HG02884 (cell line): ENCODE measurements around the gene ARID1B.
A peak's percentile ranks its signal among the peaks of the same experiment; 100 is the strongest.

Source experiments
- ATAC-seq: cut with Tn5 transposase; IDR thresholded peaks from one replicate; pipeline ENCODE4 v1.9.1; 2021; ENCODE audit warnings: mild to moderate bottlenecking, moderate library complexity; ENCODE audit not compliant: unreplicated experiment

Gene ARID1B

DNA sequence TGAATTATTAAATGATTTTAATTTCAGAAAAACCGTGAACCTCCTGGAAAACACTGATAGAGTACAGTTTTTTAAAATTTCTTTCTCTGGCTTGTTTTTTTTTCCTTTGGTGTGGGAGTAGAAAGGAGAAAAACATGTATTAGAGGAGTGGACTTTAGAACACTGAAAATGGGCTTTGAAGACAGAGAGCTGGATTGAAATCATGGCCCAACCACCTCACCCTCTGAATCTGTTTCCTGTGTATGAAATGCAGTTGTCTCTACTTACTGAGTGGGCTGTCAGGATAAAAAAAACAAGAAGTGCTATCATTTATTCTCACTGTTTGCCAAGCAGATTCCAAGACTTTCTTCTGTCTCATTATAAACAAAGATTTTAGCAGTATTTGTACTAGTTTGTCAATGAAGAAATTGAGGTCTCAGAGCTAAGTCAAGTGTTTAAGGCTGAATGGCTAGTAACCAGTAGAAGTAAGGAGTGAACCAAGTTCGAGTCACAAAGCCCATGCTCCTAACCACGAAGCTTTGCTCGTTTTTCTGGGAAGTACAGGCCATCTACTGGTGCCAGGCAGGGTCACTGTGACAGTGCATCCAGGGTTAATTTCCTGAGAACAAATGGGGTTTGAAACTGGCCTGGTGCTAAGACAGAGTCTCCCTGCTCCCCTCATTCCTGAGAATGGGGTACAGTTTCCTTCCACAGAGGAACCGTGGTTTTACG, 289.8 kb downstream of the ARID1B start:
- no peak for ATAC-seq

DNA sequence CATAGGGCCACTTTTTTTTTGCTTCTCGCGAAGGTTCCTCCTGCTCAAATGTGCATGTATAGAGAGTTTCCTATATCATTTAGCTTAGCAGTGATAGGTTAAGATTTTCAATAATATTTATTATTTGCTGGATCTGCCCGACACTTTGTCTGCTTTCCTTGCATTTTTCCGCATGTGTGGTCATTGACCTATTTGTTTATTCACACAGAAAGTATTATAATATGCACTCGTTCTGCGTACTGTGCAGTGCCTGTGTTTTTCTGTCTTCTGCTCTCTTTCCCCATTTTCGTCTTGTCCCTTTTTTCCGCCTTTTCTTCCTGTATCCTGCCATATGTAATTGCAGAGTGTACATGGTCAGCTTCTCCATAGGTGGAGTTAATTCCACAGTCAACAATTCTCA, 290.3 kb downstream of the ARID1B start:
- no peak for ATAC-seq

DNA sequence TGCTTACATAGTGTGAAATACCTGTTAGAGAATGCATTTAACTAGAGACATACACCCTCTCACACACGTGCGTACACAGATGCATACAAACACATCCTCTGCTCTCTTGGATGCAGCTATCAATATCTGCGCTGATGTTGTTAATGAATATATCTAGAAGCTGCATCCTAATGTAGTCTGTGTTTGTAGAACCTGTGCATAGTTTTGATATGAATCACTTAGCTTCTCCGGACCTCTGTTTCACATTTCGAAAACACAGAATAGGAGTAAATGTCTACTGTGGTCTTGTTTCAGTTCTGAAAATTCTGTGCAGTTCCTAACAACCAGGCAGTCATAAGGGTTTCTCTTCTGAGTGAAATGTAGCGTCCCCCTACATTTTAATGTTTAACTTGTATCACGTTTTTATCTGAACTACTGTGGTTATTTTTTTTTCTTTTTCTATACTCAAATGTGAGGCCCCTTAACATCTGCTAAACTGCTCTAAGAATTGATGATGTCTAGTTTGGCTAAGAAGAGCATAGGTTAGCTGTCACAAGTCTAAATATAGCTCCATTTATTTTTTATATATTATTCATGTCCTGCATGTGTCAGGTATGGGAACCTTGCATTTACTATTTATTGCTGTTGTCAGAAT, 291.6 kb downstream of the ARID1B start:
- ATAC-seq, result peak; percentile 97

DNA sequence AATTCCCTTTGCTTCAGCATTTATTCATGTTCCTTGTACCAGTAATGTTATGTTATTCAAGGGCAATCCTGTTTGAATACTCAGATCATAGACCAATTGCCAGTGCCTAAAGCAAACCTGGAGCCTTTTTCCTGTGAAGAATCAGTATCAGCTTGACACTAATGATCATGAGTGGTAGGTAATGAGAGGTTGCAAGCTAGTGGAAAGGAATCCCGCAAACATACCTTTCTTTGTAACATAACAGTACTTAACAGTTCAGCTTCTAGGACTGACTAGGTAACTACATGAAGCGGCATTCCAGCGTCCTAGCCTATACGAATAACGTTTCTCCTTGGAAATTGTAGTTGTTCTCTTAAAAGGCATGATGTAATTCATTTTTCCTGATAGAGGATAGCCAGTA, 292.4 kb downstream of the ARID1B start:
- ATAC-seq, result no peak

DNA sequence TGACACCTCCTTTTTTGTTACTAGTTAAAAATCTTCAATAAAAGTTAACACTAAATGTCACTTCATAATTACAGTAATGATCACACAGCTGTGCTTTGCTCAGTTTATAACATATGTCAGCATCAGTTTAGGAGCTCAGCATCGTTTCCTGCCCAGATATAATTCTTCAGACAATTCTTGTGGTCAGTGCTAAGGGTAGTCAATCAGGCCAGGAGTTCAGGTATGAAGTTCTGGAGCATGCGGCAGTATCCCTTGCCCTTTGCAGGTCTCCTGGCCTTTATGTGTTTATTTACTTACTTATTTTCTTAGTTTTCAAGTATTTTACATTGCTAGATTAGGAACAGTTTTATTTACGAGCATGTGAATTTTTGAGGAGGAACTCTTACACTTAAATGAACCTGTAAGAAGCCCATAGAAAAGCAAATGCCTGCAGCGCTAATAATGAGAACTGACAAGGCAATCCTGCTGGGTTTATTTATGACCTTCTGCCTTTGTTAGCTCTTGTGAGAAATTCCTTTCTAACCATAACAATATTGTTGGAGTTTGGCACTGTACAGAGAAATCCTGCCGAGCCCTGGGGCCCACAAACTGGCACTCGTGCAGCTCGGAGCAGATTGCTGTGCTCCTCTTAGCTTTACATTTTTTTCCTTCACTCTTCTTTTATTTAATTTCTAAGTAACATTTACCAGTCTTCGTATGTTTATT, 293.4 kb downstream of the ARID1B start:
- ATAC-seq, result no peak

GRCh38 chr6:157072128-157072527, 294.9 kb downstream of the ARID1B start:
- ATAC-seq, result no peak

DNA sequence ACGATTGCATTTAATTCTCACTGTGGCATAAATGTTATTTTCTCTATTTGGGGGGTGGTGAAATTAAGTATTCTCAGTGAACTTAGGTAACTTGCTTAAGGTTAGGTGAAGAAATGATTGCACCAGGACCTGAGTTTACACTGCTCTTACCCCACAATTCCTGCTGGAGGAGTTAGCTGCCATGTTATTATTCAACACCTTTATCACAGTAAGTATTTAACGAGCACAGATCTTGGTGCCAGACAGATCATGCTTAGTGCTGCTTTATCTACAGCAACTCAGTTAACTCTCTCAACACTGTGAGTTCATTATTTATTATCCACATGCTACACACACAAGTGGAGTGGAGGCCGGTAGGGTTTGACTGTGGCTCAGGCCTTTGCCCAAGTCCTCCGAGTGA, 296.4 kb downstream of the ARID1B start:
- no peak for ATAC-seq

DNA sequence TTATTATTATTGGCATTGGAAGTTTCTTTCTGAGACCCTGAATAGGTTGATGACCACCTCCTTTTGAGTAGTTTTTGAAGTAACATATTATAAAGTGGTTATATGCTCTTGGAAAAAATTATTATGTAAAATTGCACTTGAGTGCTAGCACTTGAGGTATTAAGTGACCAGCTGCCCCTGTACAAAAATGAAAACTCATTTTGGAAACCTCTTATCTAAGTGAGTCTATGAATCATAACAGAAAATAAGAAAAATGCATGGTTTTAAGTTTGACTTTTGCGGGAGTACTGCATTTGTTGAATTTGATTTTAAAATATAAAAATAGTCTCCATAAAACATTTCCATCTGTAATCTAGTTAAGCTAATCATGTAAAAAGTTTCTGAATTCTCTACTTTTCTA, 297.8 kb downstream of the ARID1B start:
- no peak for ATAC-seq

- ATAC-seq, result peak; percentile 85
Measured at GRCh38 chr6:157075549-157076450, 298.6 kb downstream of the ARID1B start.

- ATAC-seq, result no peak
Measured at GRCh38 chr6:157076451-157076822, 299.3 kb downstream of the ARID1B start.

DNA sequence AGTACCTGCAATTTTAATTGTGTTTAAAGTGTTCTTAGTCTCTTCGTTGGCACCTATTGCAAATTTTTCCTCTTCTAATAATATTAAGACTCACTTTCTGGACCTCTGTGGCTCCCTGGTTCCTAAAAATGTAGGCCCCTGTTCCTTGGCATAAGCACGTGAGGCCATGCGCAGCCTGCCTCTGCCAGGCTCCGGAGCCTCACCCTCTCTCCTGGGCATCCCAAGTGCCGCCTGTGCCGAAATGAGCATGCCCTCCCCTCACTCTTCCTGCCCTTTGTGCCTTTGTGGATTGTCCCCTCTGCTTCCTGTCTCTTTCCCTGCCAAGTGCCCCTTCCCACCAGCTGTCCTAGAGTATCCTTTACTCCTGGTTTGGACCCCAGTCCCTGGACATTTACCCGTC, 300.1 kb downstream of the ARID1B start:
- no peak for ATAC-seq

DNA sequence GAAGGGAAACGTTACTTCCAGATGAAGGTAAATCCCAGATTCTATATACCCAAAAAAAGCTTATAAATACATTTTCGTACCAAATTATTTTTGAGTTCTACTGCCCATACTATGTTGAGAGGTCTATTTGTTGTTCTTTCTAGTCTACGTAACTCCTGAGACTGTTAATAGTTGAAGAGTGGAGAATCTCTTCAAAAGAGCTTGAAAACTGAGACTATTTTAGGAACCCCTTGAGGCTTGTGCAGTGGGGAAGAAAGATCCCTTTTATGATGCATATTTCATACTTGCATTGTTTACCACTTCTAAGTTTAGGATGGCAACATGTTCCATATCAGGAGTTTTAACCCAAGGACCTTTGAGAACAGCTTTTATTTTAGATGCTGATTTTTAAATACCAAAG, 301.1 kb downstream of the ARID1B start:
- ATAC-seq, result no peak

- ATAC-seq, result no peak
Measured at GRCh38 chr6:157079277-157079676, 302.1 kb downstream of the ARID1B start.

DNA sequence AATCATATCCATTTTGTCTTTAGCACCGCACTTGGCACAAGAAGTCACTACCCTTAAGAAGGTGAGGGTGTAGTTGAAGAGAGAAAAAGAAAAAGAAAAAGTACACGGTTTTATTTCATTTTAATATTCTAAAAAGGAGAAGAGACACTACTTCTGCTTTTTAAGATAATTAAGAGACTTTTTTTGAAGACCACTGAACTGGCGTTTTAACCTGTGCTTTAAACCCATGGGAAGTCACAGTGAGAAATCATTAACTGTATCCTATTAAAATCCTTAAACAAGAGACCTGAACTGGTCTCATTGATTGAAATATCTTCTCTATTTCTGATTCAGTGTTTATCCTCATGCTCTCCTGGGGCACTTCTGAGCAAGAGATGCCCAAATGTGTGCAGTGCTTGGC, 302.6 kb downstream of the ARID1B start:
- no peak for ATAC-seq

GRCh38 chr6:157080986-157081391, 303.8 kb downstream of the ARID1B start:
- ATAC-seq, result no peak

DNA sequence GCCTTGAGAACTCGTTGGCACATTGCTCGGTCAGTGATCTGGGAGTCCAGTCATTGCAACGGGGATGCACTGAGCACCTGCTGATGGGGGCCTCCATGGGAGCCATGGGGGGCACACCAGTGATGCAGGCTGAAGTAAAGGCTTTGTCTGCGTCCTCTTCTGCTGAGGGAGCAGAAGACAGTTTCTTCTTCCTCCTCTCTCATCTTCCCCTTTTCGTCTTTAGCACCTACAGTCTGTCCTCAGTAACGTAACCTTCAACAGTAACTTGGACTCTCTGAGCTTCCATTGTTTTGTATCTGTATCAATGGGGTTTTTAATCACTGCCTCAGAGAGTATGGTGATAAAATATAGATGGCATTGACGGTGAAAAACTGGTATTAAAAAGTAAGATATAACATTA, 306.2 kb downstream of the ARID1B start:
- ATAC-seq, result no peak

GRCh38 chr6:157086632-157087031, 309.5 kb downstream of the ARID1B start:
- no peak for ATAC-seq

DNA sequence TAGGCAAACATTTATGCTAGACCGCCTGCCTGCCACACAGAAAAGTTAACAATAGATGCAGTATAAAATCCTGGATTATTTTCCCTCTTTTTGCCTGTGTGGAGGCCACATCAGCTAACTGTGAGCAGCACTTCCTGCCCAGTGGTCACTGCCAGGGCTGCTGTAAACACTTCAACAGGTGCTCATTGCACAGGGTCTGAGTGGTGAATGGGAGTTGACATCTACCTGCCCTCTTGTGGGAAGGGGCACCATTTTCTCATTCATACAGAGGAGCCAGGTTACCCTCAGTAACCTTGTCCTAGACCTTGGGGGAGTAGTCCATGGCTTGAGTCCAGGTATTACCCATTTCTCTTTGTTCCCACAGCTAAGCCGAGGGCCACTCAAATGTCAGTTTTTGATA, 310.8 kb downstream of the ARID1B start:
- ATAC-seq, result no peak

DNA sequence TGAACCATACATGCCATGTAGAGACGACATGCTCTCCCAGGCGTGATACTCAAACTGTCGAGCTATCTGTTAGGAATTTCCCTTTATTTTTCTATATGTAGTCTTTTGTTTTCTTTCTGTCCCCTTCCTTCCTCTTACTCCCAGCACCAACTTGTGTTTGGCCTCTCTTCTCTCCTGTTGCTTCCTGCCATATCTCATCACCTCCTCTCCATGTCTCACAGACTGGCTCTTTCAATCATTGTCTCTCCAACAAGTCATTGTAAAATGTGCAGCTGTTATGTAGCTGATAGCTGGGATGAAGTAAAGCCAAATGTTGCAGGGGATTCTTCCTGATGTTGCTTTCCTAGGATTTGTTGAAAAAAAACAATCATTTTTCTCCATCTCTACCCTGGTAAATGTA, 311.7 kb downstream of the ARID1B start:
- no peak for ATAC-seq

GRCh38 chr6:157089258-157089657, 312.1 kb downstream of the ARID1B start:
- no peak for ATAC-seq

GRCh38 chr6:157089851-157090250, 312.7 kb downstream of the ARID1B start:
- no peak for ATAC-seq
